ENCODE measurements around the gene NFAM1. TPM values are rescaled to one million over a fixed set of nuclear protein-coding genes. Genes with fewer than 3 reads are reported as not detected.

The NFAM1 gene
- total and polyA plus RNA-seq, 2 experiments from 2014 or later, result 0.11 to 0.49 TPM

GRCh38 chr22:42400811-42401534 lies 31.2 kb downstream of the NFAM1 start (continued):
- TF ChIP-seq, protein P1, sequence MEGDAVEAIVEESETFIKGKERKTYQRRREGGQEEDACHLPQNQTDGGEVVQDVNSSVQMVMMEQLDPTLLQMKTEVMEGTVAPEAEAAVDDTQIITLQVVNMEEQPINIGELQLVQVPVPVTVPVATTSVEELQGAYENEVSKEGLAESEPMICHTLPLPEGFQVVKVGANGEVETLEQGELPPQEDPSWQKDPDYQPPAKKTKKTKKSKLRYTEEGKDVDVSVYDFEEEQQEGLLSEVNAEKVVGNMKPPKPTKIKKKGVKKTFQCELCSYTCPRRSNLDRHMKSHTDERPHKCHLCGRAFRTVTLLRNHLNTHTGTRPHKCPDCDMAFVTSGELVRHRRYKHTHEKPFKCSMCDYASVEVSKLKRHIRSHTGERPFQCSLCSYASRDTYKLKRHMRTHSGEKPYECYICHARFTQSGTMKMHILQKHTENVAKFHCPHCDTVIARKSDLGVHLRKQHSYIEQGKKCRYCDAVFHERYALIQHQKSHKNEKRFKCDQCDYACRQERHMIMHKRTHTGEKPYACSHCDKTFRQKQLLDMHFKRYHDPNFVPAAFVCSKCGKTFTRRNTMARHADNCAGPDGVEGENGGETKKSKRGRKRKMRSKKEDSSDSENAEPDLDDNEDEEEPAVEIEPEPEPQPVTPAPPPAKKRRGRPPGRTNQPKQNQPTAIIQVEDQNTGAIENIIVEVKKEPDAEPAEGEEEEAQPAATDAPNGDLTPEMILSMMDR (conservative IDR thresholded peaks at IDR 0.05; ENCODE audit: low read depth in 2 of 2), result no peak
- no peak for TF ChIP-seq ZNF331 (CRISPR knock-in tag; IDR thresholded peaks at IDR 0.05; ENCODE audit: low read depth)
- no peak for TF ChIP-seq POLR2AphosphoS5 (IDR thresholded peaks at IDR 0.05; ENCODE audit: low read depth)
- no peak for TF ChIP-seq ZNF114 (CRISPR knock-in tag; IDR thresholded peaks at IDR 0.05)
- no peak for TF ChIP-seq STAT1 (IDR thresholded peaks at IDR 0.05; ENCODE audit: unreplicated experiment)
- TF ChIP-seq, protein P2, sequence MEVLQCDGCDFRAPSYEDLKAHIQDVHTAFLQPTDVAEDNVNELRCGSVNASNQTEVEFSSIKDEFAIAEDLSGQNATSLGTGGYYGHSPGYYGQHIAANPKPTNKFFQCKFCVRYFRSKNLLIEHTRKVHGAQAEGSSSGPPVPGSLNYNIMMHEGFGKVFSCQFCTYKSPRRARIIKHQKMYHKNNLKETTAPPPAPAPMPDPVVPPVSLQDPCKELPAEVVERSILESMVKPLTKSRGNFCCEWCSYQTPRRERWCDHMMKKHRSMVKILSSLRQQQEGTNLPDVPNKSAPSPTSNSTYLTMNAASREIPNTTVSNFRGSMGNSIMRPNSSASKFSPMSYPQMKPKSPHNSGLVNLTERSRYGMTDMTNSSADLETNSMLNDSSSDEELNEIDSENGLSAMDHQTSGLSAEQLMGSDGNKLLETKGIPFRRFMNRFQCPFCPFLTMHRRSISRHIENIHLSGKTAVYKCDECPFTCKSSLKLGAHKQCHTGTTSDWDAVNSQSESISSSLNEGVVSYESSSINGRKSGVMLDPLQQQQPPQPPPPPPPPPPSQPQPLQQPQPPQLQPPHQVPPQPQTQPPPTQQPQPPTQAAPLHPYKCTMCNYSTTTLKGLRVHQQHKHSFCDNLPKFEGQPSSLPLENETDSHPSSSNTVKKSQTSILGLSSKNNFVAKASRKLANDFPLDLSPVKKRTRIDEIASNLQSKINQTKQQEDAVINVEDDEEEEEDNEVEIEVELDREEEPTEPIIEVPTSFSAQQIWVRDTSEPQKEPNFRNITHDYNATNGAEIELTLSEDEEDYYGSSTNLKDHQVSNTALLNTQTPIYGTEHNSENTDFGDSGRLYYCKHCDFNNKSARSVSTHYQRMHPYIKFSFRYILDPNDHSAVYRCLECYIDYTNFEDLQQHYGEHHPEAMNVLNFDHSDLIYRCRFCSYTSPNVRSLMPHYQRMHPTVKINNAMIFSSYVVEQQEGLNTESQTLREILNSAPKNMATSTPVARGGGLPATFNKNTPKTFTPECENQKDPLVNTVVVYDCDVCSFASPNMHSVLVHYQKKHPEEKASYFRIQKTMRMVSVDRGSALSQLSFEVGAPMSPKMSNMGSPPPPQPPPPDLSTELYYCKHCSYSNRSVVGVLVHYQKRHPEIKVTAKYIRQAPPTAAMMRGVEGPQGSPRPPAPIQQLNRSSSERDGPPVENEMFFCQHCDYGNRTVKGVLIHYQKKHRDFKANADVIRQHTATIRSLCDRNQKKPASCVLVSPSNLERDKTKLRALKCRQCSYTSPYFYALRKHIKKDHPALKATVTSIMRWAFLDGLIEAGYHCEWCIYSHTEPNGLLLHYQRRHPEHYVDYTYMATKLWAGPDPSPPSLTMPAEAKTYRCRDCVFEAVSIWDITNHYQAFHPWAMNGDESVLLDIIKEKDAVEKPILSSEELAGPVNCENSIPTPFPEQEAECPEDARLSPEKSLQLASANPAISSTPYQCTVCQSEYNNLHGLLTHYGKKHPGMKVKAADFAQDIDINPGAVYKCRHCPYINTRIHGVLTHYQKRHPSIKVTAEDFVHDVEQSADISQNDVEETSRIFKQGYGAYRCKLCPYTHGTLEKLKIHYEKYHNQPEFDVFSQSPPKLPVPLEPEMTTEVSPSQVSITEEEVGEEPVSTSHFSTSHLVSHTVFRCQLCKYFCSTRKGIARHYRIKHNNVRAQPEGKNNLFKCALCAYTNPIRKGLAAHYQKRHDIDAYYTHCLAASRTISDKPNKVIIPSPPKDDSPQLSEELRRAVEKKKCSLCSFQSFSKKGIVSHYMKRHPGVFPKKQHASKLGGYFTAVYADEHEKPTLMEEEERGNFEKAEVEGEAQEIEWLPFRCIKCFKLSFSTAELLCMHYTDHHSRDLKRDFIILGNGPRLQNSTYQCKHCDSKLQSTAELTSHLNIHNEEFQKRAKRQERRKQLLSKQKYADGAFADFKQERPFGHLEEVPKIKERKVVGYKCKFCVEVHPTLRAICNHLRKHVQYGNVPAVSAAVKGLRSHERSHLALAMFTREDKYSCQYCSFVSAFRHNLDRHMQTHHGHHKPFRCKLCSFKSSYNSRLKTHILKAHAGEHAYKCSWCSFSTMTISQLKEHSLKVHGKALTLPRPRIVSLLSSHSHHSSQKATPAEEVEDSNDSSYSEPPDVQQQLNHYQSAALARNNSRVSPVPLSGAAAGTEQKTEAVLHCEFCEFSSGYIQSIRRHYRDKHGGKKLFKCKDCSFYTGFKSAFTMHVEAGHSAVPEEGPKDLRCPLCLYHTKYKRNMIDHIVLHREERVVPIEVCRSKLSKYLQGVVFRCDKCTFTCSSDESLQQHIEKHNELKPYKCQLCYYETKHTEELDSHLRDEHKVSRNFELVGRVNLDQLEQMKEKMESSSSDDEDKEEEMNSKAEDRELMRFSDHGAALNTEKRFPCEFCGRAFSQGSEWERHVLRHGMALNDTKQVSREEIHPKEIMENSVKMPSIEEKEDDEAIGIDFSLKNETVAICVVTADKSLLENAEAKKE (CRISPR knock-in tag; IDR thresholded peaks at IDR 0.05), result no peak
- TF ChIP-seq EZH2phosphoT487 (IDR thresholded peaks at IDR 0.05; ENCODE audit: unreplicated experiment), result no peak

Measured in GM23338 (cell line).